HepG2 (cell line): Measurements from ENCODE around the gene CLBA1.

Source experiments
- CEBPB ChIP-seq: IDR thresholded peaks from 2 replicates; pipeline ENCODE4 v1.6.1; 2011; ENCODE audit warnings: low read depth, low read length, improper control_type of control experiment, borderline replicate concordance
- HMG20A ChIP-seq: IDR thresholded peaks from 2 replicates; pipeline ENCODE4 v1.6.1; 2016; ENCODE audit warnings: borderline replicate concordance
- IRF2 ChIP-seq: IDR thresholded peaks from 2 replicates; pipeline ENCODE4 v1.6.1; 2018; ENCODE audit warnings: missing genetic modification reagents, missing compliant biosample characterization
- MAZ ChIP-seq, 2 experiments: sonication (generic) in 1 of 2; formaldehyde crosslinking in 1 of 2; IDR thresholded peaks; 2 replicates each; pipeline versions ENCODE4 v1.5.0 to v1.6.1; 2012 to 2020; ENCODE audit warnings: low read depth in 2 of 2, mild to moderate bottlenecking in 2 of 2, borderline replicate concordance in 1 of 2, improper control_type of control experiment in 1 of 2, low read length in 1 of 2, missing genetic modification reagents in 1 of 2, moderate library complexity in 1 of 2
- RXRA ChIP-seq: sonication (generic); formaldehyde crosslinking; IDR thresholded peaks from 2 replicates; pipeline ENCODE4 v1.5.1; 2020; ENCODE audit warnings: missing genetic modification reagents
- ZNF12 ChIP-seq: sonication (generic); formaldehyde crosslinking; IDR thresholded peaks from 2 replicates; pipeline ENCODE4 v1.5.0; 2020; ENCODE audit warnings: missing genetic modification reagents
- ZNF382 ChIP-seq: sonication (generic); formaldehyde crosslinking; IDR thresholded peaks from 2 replicates; pipeline ENCODE4 v1.5.0; 2020; ENCODE audit warnings: missing genetic modification reagents, mild to moderate bottlenecking, borderline replicate concordance
- ZNF460 ChIP-seq: sonication (generic); formaldehyde crosslinking; IDR thresholded peaks from 2 replicates; pipeline ENCODE4 v1.5.1; 2020; ENCODE audit warnings: missing genetic modification reagents, mild to moderate bottlenecking, borderline replicate concordance
- TF ChIP-seq, protein P1 (sequence below), 2 experiments: IDR thresholded peaks; 2 replicates each; pipeline ENCODE4 v1.6.1; 2011 to 2012; ENCODE audit warnings: low read length in 2 of 2, borderline replicate concordance in 1 of 2, low read depth in 1 of 2, mild to moderate bottlenecking in 1 of 2, moderate library complexity in 1 of 2
- TF ChIP-seq, protein P2 (sequence below): sonication (generic); formaldehyde crosslinking; IDR thresholded peaks from 2 replicates; pipeline ENCODE4 v1.4.0; 2020; ENCODE audit warnings: mild to moderate bottlenecking, missing genetic modification reagents
- TF ChIP-seq, protein P3 (sequence below): sonication (generic); formaldehyde crosslinking; IDR thresholded peaks from 2 replicates; pipeline ENCODE4 v1.5.0; 2020; ENCODE audit warnings: mild to moderate bottlenecking, missing genetic modification reagents, moderate library complexity
- TF ChIP-seq, protein P4 (sequence below): sonication (generic); formaldehyde crosslinking; IDR thresholded peaks from 2 replicates; pipeline ENCODE4 v1.4.0; 2020; ENCODE audit warnings: missing genetic modification reagents

DNA sequence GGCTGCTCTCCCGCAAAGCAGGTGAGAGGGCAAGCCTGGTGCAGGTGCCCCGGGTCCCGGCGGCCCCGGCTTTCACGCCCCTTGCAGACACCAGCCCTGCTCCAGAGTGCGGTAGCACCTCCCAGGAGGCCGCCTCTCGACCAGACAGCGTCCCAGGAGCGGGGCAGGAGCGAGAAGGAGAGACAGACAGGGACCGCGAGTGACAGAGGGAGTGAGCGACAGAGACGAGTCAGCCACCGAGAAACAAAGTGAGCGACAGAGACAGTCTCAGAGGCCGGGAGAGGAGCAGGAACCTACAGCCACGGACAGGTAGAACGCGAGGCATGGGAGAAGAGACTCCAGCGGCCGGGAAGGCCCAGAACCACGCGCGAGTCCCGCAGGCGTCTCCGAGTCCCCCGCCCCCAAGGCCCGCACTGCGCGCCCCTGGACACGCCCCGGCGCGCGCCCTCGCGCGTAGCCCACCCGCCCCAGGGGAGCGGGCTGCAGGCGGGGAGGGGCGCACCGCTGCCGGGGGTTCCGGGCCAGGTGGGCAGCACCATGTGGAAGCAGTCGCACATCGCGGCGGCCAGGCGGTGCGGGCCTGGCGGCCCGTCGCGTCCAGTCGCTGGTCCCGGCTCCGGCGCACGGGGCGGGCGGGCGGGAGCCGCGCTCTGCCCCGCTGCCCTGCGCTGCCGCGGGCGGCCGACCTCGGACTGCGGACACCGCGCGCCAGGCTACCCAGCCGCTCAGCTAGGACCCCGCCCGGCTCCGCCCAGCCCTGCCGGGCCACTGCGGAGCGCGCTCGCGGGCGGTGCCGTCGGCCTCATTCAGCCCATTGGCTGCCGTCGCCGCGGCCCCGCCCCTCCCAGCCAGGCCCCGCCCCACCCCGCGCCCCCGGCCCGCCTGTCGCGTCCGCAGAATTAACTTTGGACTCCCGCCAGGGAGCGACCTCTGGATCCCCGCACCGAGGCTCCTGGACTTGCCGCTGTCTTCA lies 7.6 kb upstream of the CLBA1 start, which contains the start of gene AHNAK2:
- TF ChIP-seq, protein P1, sequence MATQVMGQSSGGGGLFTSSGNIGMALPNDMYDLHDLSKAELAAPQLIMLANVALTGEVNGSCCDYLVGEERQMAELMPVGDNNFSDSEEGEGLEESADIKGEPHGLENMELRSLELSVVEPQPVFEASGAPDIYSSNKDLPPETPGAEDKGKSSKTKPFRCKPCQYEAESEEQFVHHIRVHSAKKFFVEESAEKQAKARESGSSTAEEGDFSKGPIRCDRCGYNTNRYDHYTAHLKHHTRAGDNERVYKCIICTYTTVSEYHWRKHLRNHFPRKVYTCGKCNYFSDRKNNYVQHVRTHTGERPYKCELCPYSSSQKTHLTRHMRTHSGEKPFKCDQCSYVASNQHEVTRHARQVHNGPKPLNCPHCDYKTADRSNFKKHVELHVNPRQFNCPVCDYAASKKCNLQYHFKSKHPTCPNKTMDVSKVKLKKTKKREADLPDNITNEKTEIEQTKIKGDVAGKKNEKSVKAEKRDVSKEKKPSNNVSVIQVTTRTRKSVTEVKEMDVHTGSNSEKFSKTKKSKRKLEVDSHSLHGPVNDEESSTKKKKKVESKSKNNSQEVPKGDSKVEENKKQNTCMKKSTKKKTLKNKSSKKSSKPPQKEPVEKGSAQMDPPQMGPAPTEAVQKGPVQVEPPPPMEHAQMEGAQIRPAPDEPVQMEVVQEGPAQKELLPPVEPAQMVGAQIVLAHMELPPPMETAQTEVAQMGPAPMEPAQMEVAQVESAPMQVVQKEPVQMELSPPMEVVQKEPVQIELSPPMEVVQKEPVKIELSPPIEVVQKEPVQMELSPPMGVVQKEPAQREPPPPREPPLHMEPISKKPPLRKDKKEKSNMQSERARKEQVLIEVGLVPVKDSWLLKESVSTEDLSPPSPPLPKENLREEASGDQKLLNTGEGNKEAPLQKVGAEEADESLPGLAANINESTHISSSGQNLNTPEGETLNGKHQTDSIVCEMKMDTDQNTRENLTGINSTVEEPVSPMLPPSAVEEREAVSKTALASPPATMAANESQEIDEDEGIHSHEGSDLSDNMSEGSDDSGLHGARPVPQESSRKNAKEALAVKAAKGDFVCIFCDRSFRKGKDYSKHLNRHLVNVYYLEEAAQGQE (IDR thresholded peaks at IDR 0.05; ENCODE audit: borderline replicate concordance in 1 of 2, low read depth in 1 of 2, low read length in 2 of 2) = no peak
- no peak for TF ChIP-seq ZNF460 (CRISPR knock-in tag)
- no peak for TF ChIP-seq CEBPB
- TF ChIP-seq HMG20A (CRISPR knock-in tag) = no peak
- TF ChIP-seq, protein P2, sequence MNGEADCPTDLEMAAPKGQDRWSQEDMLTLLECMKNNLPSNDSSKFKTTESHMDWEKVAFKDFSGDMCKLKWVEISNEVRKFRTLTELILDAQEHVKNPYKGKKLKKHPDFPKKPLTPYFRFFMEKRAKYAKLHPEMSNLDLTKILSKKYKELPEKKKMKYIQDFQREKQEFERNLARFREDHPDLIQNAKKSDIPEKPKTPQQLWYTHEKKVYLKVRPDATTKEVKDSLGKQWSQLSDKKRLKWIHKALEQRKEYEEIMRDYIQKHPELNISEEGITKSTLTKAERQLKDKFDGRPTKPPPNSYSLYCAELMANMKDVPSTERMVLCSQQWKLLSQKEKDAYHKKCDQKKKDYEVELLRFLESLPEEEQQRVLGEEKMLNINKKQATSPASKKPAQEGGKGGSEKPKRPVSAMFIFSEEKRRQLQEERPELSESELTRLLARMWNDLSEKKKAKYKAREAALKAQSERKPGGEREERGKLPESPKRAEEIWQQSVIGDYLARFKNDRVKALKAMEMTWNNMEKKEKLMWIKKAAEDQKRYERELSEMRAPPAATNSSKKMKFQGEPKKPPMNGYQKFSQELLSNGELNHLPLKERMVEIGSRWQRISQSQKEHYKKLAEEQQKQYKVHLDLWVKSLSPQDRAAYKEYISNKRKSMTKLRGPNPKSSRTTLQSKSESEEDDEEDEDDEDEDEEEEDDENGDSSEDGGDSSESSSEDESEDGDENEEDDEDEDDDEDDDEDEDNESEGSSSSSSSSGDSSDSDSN (CRISPR knock-in tag) = no peak; the same call in 1 of the 2 replicates
- no peak for TF ChIP-seq IRF2 (CRISPR knock-in tag)
- no peak for TF ChIP-seq RXRA (CRISPR knock-in tag)
- TF ChIP-seq, protein P3, sequence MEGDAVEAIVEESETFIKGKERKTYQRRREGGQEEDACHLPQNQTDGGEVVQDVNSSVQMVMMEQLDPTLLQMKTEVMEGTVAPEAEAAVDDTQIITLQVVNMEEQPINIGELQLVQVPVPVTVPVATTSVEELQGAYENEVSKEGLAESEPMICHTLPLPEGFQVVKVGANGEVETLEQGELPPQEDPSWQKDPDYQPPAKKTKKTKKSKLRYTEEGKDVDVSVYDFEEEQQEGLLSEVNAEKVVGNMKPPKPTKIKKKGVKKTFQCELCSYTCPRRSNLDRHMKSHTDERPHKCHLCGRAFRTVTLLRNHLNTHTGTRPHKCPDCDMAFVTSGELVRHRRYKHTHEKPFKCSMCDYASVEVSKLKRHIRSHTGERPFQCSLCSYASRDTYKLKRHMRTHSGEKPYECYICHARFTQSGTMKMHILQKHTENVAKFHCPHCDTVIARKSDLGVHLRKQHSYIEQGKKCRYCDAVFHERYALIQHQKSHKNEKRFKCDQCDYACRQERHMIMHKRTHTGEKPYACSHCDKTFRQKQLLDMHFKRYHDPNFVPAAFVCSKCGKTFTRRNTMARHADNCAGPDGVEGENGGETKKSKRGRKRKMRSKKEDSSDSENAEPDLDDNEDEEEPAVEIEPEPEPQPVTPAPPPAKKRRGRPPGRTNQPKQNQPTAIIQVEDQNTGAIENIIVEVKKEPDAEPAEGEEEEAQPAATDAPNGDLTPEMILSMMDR (CRISPR knock-in tag) = no peak
- TF ChIP-seq, protein P4, sequence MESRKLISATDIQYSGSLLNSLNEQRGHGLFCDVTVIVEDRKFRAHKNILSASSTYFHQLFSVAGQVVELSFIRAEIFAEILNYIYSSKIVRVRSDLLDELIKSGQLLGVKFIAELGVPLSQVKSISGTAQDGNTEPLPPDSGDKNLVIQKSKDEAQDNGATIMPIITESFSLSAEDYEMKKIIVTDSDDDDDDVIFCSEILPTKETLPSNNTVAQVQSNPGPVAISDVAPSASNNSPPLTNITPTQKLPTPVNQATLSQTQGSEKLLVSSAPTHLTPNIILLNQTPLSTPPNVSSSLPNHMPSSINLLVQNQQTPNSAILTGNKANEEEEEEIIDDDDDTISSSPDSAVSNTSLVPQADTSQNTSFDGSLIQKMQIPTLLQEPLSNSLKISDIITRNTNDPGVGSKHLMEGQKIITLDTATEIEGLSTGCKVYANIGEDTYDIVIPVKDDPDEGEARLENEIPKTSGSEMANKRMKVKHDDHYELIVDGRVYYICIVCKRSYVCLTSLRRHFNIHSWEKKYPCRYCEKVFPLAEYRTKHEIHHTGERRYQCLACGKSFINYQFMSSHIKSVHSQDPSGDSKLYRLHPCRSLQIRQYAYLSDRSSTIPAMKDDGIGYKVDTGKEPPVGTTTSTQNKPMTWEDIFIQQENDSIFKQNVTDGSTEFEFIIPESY (CRISPR knock-in tag) = no peak
- no peak for TF ChIP-seq ZNF12 (CRISPR knock-in tag)
- no peak for TF ChIP-seq ZNF382 (CRISPR knock-in tag)
- no peak for TF ChIP-seq MAZ (IDR thresholded peaks at IDR 0.05; ENCODE audit: borderline replicate concordance, low read depth, low read length)
- TF ChIP-seq MAZ (CRISPR knock-in tag; IDR thresholded peaks at IDR 0.05; ENCODE audit: low read depth) = peak; percentile 49; the same call in 1 of the 2 replicates
